NCI-H446 treated with DMSO at 0.1 percent for 48 hours (cell line): ENCODE measurements around the gene PCDHGA1.
"Not testable (repeated sequence)": the region's sequence is repeated elsewhere in the genome, so short reads cannot be mapped to it uniquely, and the experiment has no call there.

Experiments
- DNase-seq: peaks from one replicate; lab custom pipeline; 2025; lab: John Stamatoyannopoulos, UW

Gene PCDHGA1

DNA sequence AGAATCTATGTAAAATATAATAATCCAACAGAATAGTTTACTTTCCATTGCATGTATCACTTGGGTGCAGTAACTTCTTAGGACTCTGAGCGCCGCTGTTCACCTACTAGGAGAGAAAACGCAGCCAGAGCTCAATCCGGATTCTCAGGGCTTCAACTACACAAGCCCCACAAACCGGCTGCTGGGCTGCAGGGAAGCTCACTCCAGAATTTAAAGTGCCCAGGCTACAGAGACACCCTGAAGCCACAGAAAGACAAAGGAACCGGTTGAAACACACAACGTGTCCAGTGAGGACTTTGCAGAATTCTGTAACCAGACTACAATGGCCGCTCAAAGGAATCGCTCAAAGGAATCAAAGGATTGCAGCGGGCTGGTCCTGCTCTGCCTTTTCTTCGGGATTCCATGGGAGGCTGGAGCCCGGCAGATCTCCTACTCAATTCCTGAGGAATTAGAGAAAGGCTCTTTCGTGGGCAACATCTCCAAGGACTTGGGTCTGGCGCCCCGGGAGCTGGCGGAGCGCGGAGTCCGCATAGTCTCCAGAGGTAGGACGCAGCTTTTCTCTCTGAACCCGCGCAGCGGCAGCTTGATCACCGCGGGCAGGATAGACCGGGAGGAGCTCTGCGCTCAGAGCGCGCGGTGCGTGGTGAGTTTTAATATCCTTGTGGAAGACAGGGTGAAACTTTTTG, 82.7 kb downstream of the PCDHGA1 start, which contains the start of gene PCDHGA10:
PCDHGA10 (plus strand) TSS at position 134 of the 686 bp plus-strand sequence; CDS start at position 323, 189 bp downstream.
- DNase-seq = peak; percentile 2

DNA sequence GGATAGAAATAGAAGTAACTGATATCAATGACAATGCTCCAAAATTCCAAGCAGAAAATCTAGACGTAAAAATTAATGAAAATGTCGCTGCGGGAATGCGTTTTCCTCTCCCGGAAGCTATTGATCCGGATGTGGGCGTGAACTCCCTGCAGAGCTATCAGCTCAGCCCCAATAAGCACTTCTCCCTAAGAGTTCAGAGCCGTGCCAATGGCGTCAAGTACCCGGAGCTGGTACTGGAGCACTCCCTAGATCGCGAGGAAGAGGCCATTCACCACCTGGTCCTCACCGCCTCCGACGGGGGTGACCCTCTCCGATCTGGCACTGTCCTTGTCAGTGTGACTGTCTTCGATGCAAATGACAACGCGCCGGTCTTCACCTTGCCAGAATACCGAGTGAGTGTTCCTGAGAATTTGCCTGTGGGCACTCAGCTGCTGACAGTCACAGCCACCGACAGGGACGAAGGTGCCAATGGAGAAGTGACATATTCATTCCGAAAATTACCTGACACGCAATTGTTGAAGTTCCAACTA, 83.3 kb downstream of the PCDHGA1 start:
- DNase-seq = no peak

DNA sequence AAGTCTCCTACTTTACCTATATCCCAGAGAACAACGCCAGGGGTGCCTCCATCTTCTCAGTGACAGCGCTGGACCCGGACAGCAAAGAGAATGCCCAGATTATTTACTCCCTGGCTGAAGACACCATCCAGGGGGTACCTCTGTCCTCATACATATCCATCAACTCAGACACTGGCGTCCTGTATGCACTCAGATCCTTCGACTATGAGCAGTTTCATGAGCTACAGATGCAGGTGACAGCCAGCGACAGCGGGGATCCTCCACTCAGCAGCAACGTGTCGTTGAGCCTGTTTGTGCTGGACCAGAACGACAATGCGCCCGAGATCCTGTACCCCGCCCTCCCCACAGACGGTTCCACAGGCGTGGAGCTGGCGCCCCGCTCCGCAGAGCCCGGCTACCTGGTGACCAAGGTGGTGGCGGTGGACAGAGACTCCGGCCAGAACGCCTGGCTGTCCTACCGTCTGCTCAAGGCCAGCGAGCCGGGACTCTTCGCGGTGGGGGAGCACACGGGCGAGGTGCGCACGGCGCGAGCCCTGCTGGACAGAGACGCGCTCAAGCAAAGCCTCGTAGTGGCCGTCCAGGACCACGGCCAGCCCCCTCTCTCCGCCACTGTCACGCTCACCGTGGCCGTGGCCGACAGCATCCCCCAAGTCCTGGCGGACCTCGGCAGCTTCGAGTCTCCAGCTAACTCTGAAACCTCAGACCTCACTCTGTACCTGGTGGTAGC, 84.4 kb downstream of the PCDHGA1 start:
- DNase-seq = not testable (repeated sequence)

DNA sequence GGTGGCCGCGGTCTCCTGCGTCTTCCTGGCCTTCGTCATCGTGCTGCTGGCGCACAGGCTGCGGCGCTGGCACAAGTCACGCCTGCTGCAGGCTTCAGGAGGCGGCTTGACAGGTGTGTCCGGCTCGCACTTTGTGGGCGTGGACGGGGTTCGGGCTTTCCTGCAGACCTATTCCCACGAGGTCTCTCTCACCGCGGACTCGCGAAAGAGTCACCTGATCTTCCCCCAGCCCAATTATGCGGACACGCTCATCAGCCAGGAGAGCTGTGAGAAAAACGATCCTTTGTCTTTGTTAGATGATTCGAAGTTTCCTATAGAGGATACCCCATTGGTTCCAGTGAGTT, 84.9 kb downstream of the PCDHGA1 start:
- DNase-seq = not testable (repeated sequence)

DNA sequence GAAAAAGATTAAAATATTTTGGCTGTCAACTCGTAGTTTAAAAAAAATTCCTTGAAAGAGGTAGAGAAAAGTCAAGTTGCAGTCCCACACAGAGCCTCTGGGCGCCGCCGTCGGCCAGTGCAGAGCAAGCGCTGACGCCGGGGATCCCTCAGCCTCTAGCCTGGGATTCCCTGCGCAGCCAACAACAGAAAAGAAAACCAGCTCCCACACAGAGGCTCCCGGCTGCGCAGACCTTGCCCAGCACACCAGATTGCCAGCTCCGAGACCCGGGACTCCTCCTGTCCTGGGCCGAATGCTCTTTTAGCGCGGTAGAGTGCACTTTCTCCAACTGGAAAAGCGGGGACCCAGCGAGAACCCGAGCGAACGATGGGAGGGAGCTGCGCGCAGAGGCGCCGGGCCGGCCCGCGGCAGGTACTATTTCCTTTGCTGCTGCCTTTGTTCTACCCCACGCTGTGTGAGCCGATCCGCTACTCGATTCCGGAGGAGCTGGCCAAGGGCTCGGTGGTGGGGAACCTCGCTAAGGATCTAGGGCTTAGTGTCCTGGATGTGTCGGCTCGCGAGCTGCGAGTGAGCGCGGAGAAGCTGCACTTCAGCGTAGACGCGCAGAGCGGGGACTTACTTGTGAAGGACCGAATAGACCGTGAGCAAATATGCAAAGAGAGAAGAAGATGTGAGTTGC, 87.3 kb downstream of the PCDHGA1 start, which contains the start of gene PCDHGB7:
PCDHGB7 (plus strand) TSS at position 184 of the 679 bp plus-strand sequence; CDS start at position 367, 183 bp downstream.
- DNase-seq = peak; percentile 20

DNA sequence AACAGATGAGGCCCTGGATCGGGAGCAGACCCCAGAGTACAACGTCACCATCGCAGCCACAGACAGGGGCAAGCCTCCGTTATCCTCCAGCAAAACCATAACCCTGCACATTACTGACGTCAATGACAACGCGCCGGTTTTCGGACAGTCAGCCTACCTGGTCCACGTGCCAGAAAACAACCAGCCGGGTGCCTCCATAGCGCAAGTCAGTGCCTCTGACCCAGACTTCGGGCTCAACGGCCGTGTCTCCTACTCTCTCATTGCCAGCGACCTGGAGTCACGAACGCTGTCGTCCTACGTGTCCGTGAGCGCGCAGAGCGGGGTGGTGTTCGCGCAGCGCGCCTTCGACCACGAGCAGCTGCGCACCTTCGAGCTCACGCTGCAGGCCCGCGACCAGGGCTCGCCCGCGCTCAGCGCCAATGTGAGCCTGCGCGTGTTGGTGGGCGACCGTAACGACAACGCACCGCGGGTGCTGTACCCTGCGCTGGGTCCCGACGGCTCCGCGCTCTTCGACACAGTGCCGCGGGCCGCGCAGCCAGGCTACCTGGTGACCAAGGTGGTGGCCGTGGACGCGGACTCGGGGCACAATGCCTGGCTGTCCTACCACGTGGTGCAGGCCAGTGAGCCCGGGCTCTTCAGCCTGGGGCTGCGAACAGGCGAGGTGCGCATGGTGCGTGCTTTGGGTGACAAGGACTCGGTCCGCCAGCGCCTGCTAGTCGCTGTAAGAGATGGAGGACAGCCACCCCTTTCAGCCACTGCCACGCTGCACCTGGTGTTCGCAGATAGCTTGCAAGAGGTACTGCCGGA, 89.0 kb downstream of the PCDHGA1 start:
- DNase-seq = no peak

DNA sequence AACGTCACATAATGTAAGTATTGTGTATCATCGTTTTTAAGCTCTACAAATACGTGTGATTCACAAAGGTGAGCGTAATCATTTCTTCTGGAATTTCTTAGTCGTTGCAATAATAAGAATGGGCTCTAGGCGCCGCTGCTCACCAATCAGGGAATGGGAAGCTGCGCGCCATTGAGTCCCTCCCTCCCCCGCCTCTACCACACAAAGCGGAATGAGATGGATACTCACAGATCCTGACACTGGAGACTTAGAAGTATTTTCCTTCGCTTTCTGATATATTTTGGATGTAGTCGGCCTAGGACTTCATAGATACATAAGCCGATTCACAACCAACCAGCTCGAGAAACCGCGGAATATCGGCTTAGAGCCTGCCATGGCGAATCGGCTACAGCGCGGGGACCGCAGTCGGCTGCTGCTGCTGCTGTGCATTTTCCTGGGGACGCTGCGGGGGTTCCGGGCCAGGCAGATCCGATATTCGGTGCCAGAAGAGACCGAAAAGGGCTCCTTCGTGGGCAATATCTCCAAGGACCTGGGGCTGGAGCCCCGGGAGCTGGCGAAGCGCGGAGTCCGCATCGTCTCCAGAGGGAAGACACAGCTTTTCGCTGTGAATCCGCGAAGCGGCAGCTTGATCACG, 90.7 kb downstream of the PCDHGA1 start, which contains the start of gene PCDHGA11:
PCDHGA11 (plus strand) TSS at position 197 of the 634 bp plus-strand sequence; CDS start at position 374, 177 bp downstream.
- peak; percentile 1 for DNase-seq

DNA sequence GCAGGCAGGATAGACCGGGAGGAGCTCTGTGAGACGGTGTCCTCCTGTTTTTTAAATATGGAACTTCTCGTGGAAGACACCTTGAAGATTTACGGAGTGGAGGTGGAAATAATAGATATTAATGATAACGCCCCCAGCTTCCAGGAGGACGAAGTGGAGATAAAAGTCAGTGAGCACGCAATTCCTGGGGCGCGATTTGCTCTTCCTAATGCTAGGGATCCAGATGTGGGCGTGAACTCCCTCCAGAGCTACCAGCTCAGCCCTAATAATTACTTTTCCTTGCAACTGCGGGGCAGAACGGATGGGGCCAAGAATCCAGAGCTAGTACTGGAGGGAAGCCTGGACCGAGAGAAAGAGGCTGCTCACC, 91.2 kb downstream of the PCDHGA1 start:
- no peak for DNase-seq

DNA sequence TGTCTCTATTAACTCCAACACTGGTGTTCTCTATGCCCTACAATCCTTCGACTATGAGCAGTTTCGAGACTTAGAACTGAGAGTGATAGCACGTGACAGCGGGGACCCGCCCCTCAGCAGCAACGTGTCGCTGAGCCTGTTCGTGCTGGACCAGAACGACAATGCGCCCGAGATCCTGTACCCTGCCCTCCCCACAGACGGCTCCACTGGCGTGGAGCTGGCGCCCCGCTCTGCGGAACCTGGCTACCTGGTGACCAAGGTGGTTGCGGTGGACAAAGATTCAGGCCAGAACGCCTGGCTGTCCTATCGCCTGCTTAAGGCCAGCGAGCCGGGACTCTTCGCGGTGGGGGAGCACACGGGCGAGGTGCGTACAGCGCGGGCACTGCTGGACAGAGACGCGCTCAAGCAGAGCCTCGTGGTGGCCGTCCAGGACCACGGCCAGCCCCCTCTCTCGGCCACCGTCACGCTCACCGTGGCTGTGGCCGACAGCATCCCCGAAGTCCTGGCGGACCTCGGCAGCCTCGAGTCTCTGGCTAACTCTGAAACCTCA, 92.5 kb downstream of the PCDHGA1 start:
- DNase-seq = no peak

DNA sequence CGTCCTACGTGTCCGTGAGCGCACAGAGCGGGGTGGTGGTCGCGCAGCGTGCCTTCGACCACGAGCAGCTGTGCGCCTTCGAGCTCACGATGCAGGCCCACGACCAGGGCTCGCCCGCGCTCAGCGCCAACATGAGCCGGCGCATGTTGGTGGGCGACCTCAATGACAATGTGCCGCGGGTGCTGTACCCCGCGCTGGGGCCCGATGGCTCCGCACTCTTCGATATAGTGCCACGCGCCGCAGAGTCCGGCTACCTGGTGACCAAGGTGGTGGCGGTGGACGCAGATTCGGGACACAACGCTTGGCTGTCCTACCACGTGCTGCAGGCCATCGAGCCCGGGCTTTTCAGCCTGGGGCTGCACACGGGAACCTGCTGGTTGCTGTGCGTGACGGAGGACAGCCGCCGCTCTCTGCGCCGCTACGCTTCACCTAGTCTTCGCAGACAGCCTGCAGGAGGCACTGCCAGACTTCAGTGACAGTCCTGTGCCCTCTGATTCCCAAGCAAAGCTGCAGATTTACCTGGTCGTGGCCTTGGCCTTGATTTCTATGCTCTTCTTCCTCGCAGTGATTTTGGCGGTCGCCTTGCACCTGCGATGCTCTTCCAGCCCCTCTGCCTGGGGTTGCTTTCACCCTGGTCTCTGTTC, 97.6 kb downstream of the PCDHGA1 start:
- no peak for DNase-seq

DNA sequence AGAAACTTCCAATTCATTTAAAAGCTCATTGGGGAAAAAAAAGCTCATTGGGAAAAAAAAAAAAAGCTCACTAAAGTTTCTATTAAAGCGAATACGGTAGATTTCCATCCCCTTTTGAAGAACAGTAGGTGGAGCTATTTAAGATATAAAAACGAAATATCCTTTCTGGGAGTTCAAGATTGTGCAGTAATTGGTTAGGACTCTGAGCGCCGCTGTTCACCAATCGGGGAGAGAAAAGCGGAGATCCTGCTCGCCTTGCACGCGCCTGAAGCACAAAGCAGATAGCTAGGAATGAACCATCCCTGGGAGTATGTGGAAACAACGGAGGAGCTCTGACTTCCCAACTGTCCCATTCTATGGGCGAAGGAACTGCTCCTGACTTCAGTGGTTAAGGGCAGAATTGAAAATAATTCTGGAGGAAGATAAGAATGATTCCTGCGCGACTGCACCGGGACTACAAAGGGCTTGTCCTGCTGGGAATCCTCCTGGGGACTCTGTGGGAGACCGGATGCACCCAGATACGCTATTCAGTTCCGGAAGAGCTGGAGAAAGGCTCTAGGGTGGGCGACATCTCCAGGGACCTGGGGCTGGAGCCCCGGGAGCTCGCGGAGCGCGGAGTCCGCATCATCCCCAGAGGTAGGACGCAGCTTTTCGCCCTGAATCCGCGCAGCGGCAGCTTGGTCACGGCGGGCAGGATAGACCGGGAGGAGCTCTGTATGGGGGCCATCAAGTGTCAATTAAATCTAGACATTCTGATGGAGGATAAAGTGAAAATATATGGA, 100.2 kb downstream of the PCDHGA1 start, which contains the start of gene PCDHGA12:
PCDHGA12 (plus strand) TSS at position 176 of the 782 bp plus-strand sequence; CDS start at position 429, 253 bp downstream.
- DNase-seq = no peak

DNA sequence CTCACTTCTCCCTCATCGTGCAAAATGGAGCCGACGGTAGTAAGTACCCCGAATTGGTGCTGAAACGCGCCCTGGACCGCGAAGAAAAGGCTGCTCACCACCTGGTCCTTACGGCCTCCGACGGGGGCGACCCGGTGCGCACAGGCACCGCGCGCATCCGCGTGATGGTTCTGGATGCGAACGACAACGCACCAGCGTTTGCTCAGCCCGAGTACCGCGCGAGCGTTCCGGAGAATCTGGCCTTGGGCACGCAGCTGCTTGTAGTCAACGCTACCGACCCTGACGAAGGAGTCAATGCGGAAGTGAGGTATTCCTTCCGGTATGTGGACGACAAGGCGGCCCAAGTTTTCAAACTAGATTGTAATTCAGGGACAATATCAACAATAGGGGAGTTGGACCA, 101.0 kb downstream of the PCDHGA1 start:
- no peak for DNase-seq

DNA sequence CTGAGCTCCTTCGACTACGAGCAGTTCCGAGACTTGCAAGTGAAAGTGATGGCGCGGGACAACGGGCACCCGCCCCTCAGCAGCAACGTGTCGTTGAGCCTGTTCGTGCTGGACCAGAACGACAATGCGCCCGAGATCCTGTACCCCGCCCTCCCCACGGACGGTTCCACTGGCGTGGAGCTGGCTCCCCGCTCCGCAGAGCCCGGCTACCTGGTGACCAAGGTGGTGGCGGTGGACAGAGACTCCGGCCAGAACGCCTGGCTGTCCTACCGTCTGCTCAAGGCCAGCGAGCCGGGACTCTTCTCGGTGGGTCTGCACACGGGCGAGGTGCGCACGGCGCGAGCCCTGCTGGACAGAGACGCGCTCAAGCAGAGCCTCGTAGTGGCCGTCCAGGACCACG, 102.0 kb downstream of the PCDHGA1 start:
- DNase-seq = not testable (repeated sequence)

DNA sequence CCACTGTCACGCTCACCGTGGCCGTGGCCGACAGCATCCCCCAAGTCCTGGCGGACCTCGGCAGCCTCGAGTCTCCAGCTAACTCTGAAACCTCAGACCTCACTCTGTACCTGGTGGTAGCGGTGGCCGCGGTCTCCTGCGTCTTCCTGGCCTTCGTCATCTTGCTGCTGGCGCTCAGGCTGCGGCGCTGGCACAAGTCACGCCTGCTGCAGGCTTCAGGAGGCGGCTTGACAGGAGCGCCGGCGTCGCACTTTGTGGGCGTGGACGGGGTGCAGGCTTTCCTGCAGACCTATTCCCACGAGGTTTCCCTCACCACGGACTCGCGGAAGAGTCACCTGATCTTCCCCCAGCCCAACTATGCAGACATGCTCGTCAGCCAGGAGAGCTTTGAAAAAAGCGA, 102.4 kb downstream of the PCDHGA1 start:
- not testable (repeated sequence) for DNase-seq

DNA sequence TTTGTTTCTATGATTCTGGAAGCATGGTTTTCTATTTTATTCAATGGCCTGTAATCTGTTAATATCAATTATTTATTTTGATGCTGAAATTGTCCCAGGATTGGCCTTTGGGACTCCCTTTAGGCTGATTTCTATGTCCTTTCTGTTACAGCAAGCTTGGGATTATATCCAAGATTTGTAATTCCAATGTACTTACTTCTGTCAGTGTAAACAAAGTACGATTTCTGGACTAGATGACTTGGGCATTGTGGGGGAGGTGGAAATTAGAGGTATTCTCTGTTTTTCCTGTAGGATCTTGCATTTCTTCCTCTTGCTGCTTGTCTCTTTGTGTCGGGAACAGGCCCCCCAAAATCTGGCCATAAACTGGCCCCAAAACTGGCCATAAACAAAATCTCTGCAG, 103.7 kb downstream of the PCDHGA1 start:
- no peak for DNase-seq

DNA sequence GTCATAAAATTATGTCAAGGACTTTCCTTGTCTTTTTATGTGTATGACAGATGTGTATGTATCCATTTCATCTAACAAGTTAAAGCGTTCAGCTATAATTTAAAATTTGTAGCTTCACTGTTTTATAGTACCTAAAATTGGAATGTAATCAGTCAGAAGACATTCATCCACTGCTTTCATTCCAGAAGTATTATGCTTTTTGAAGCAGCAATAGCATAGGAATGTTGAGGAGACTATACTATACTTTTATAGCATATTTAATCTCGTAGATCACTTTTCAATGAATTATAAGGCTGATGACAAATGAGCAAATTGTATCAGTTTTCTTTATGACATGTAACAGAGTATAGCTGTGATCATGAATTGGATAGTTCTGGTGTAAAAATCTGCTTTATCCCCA, 106.9 kb downstream of the PCDHGA1 start:
- no peak for DNase-seq

DNA sequence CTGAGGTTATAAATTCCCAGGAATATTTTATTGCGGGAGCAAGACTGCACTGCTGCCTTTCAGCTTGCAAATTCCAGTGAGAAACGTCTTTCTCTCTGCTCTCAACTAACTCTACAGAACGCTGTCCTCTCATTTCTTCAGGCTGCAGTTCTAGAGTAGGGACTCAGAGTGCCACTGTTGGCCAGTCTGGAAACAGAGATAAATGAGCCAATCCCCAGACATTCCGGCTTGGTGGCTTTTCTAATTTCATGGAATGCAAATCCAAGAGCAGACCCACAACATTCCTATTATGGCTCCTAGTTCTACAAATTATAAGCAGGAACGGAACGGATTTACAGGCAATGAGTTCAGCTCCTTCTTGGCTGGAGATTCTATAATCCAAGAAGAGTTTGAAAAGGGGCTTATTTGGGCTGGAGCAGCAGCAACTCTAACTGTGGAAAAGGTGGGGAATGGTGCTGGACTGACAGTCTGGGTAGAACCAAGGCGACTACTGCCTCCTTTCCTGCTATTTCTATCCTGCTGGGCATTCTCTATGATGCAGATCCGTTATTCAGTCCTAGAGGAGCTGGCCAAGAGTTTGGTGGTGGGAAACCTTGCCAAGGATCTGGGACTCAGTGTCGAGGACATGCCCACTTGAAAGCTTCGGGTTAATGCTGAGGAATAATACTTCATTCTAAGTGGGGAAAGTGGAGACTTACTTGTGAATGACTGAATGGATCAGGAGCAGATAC, 109.3 kb downstream of the PCDHGA1 start:
- DNase-seq = no peak

DNA sequence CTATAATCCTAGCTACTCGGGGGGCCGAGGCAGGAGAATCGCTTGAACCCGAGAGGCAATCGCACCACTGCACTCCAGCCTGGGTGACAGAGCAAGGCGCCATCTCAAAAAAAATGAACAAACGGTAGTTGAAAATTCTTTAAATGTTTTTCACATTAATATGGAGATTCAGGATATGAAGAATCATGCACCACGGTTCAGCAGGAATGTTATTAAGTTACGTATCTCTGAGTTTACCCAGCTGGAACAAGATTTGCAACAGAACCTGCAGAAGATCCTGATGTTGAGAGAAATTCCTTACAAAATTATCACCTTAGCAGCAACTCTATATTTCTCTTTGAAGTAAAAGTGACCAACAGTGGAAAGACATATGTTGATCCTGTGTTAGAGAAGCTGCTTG, 110.0 kb downstream of the PCDHGA1 start:
- no peak for DNase-seq
